Esophagus squamous epithelium (tissue), 4 donors: Measurements from ENCODE around the gene GP5.

Experiments used
- POLR2A ChIP-seq, 4 donors: fragments of 450-650 bp; IDR thresholded peaks; one replicate each; pipeline ENCODE4 v1.6.1; 2017; ENCODE audit warnings: antibody characterized with exemption in 4 of 4, mild to moderate bottlenecking in 4 of 4, moderate library complexity in 3 of 4
- TF ChIP-seq, protein P1 (sequence below), 6 experiments: fragments of 450-650 bp in 4 of 6; fragments of 200-600 bp in 2 of 6; sonication (generic) in 2 of 6; IDR thresholded peaks; one replicate each; pipeline ENCODE4 v1.5.1; 2016 to 2019; ENCODE audit warnings: antibody characterized with exemption in 6 of 6, mild to moderate bottlenecking in 4 of 6, moderate library complexity in 4 of 6

GRCh38 chr3:194446172-194446571 lies 47.1 kb upstream of the GP5 start:
- TF ChIP-seq, protein P1, sequence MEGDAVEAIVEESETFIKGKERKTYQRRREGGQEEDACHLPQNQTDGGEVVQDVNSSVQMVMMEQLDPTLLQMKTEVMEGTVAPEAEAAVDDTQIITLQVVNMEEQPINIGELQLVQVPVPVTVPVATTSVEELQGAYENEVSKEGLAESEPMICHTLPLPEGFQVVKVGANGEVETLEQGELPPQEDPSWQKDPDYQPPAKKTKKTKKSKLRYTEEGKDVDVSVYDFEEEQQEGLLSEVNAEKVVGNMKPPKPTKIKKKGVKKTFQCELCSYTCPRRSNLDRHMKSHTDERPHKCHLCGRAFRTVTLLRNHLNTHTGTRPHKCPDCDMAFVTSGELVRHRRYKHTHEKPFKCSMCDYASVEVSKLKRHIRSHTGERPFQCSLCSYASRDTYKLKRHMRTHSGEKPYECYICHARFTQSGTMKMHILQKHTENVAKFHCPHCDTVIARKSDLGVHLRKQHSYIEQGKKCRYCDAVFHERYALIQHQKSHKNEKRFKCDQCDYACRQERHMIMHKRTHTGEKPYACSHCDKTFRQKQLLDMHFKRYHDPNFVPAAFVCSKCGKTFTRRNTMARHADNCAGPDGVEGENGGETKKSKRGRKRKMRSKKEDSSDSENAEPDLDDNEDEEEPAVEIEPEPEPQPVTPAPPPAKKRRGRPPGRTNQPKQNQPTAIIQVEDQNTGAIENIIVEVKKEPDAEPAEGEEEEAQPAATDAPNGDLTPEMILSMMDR (IDR thresholded peaks at IDR 0.05) = no peak
- TF ChIP-seq POLR2A (IDR thresholded peaks at IDR 0.05) = no peak
